Naive thymus-derived CD4-positive, alpha-beta T cell (primary cell): ENCODE results near the gene FNBP1L. TPM values are rescaled to one million over a fixed set of nuclear protein-coding genes. Genes with fewer than 3 reads are reported as not detected.

Source experiments
- ATAC-seq: fragments of 150-1000 bp; cut with Tn5 transposase; 2 replicates; pipeline ENCODE4 v1.10.0; 2021; ENCODE audit warnings: mild to moderate bottlenecking, moderate library complexity
- CTCF ChIA-PET: fragments of 350-600 bp; sonication (Branson Sonifier 250); formaldehyde crosslinking; loops from one replicate; lab custom pipeline; 2021; ENCODE audit warnings: antibody characterized with exemption; lab: Charles Lee
- POLR2A ChIA-PET: fragments of 350-600 bp; sonication (Branson Sonifier 250); formaldehyde crosslinking; loops from one replicate; lab custom pipeline; 2021; ENCODE audit warnings: antibody characterized with exemption, inconsistent platforms; lab: Charles Lee
- DNase-seq, 9 donors: peaks; one replicate each; pipeline versions ENCODE4 v3.0.0 to v3.0.0-alpha.2; 2020 to 2022; ENCODE audit warnings: mixed read lengths in 1 of 9
- H3K27ac ChIP-seq: one replicate; pipeline ENCODE4 v1.7.0; 2013; ENCODE audit warnings: mild to moderate bottlenecking, low read depth, low read length, moderate library complexity
- H3K27me3 ChIP-seq, 2 donors: one replicate each; pipeline ENCODE4 v1.7.0; 2013; ENCODE audit warnings: low read length in 2 of 2, mild to moderate bottlenecking in 2 of 2, moderate library complexity in 2 of 2; ENCODE audit not compliant: control insufficient read depth in 2 of 2, insufficient read depth in 2 of 2
- H3K36me3 ChIP-seq, 3 experiments: 1 replicate in 2 of 3; 2 replicates in 1 of 3; pipeline ENCODE4 v1.7.0; 2013; ENCODE audit warnings: low read length in 3 of 3, mild to moderate bottlenecking in 3 of 3, moderate library complexity in 1 of 3; ENCODE audit not compliant: insufficient read depth in 3 of 3, control insufficient read depth in 2 of 3
- H3K4me1 ChIP-seq, 2 donors: one replicate each; pipeline ENCODE4 v1.7.0; 2013; ENCODE audit warnings: low read length in 2 of 2, mild to moderate bottlenecking in 2 of 2, moderate library complexity in 1 of 2; ENCODE audit not compliant: control insufficient read depth in 2 of 2, insufficient read depth in 2 of 2
- H3K4me3 ChIP-seq: 2 replicates; pipeline ENCODE4 v1.7.0; 2013; ENCODE audit warnings: mild to moderate bottlenecking, low read length
- H3K9me3 ChIP-seq, 3 experiments: 1 replicate in 2 of 3; 2 replicates in 1 of 3; pipeline ENCODE4 v1.7.0; 2013; ENCODE audit warnings: low read length in 3 of 3; ENCODE audit not compliant: control insufficient read depth in 2 of 3
- H3K27ac Mint-ChIP-seq, 9 donors: one replicate each; pipeline ENCODE4 v1.8.0; 2020 to 2022; ENCODE audit warnings: mixed read lengths in 9 of 9, mild to moderate bottlenecking in 8 of 9, moderate library complexity in 5 of 9, inconsistent platforms in 2 of 9
- H3K27me3 Mint-ChIP-seq, 5 donors: one replicate each; pipeline ENCODE4 v1.8.0; 2021 to 2022; ENCODE audit warnings: mixed read lengths in 5 of 5, mild to moderate bottlenecking in 1 of 5
- H3K36me3 Mint-ChIP-seq, 5 donors: one replicate each; pipeline ENCODE4 v1.8.0; 2020 to 2022; ENCODE audit warnings: mixed read lengths in 5 of 5, mild to moderate bottlenecking in 3 of 5, inconsistent platforms in 1 of 5
- H3K4me1 Mint-ChIP-seq, 7 donors: one replicate each; pipeline ENCODE4 v1.8.0; 2020 to 2022; ENCODE audit warnings: mixed read lengths in 7 of 7, mild to moderate bottlenecking in 3 of 7, inconsistent platforms in 1 of 7
- H3K4me3 Mint-ChIP-seq, 10 donors: one replicate each; pipeline ENCODE4 v1.8.0; 2020 to 2022; ENCODE audit warnings: mild to moderate bottlenecking in 10 of 10, mixed read lengths in 10 of 10, moderate library complexity in 6 of 10, inconsistent platforms in 2 of 10
- H3K9me3 Mint-ChIP-seq, 11 donors: one replicate each; pipeline ENCODE4 v1.8.0; 2020 to 2022; ENCODE audit warnings: mixed read lengths in 11 of 11, mild to moderate bottlenecking in 4 of 11, inconsistent platforms in 1 of 11, moderate library complexity in 1 of 11
- intact Hi-C, 2 donors: fragments of 100-400 bp; cut with micrococcal nuclease; formaldehyde crosslinking; loops; one replicate each; pipeline ENCODE4 v1.15.1; 2023
- polyA plus RNA-seq, 2 donors: library from polyadenylated mRNA; unstranded; fragments of 300-500 nt; fragmentation: Illumina TruSeq; gene quantifications; one replicate each; pipeline ENCODE4 v1.2.3, GENCODE V29; 2021
- total RNA-seq, 6 experiments: library from RNA in 5 of 6; stranded (reverse) in 5 of 6; gene quantifications; 1 replicate in 5 of 6; 2 replicates in 1 of 6; pipeline ENCODE4 v1.2.3 and lab custom pipeline; 2021 to 2026

FNBP1L gene
- total and polyA plus RNA-seq, 7 experiments from 2014 or later, result 0.07 to 2.6 (median 1.1) TPM

DNA sequence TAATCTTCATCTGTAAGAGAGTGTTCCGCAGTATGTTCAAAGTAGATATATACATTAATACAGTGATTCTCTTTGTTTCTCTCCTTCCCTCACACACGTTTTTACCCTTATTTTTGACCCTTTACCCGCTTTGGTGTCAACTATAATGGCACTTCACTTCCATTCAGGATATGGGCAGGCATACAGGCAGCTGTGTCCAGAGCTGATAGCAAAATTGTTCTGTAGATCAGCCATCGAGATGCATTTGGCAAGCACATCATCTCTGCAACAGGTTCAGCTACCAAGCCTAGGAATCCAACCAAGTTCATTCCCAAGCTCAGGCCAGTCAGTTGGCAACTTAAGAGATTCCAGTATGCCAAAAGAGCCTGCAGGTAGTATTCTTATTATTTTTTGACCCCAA, 74.8 kb downstream of the FNBP1L start:
- no peaks in the 10 kb centered on the region for H3K9me3 ChIP-seq
- H3K4me1 Mint-ChIP-seq, result no peaks in the 10 kb centered on the region
- DNase-seq, result no peak
- no peak overlapping the region for H3K4me3 Mint-ChIP-seq
- no peak for ATAC-seq
- H3K27me3 ChIP-seq, result no peaks in the 10 kb centered on the region
- intact Hi-C loops, result no loop called here
- peaks cover 0 to 4% (median 0%) of the 10 kb centered on the region in 11 donors for H3K9me3 Mint-ChIP-seq
- H3K36me3 ChIP-seq, result no peaks in the 10 kb centered on the region
- H3K27ac Mint-ChIP-seq, result no peak overlapping the region
- peaks cover 0 to 9% (median 6%) of the 10 kb centered on the region in 5 donors for H3K27me3 Mint-ChIP-seq
- no peak overlapping the region for H3K27ac ChIP-seq
- peaks cover 0 to 5% (median 0%) of the 10 kb centered on the region in 5 donors for H3K36me3 Mint-ChIP-seq
- ChIA-PET CTCF (no interaction called here), POLR2A (interaction anchor here (0.6 kb wide), 1 partner anchor 756 kb away, joined by 3 read pairs; no protein-coding TSS in a partner anchor)
- no peaks in the 10 kb centered on the region for H3K4me1 ChIP-seq
- no peak overlapping the region for H3K4me3 ChIP-seq

- no peaks in the 10 kb centered on the region for H3K4me1 ChIP-seq
- H3K27me3 ChIP-seq, result no peaks in the 10 kb centered on the region
- Mint-ChIP-seq H3K4me1 (no peaks in the 10 kb centered on the region), H3K36me3 (peaks cover 0 to 8% (median 0%) of the 10 kb centered on the region in 5 donors), H3K27ac (no peak overlapping the region), H3K27me3 (peaks cover 0 to 9% (median 4%) of the 10 kb centered on the region in 5 donors), H3K4me3 (no peak overlapping the region), H3K9me3 (peaks cover 0 to 1% (median 0%) of the 10 kb centered on the region in 11 donors)
- POLR2A ChIA-PET, result no interaction called here
- H3K9me3 ChIP-seq, result no peaks in the 10 kb centered on the region
- H3K27ac ChIP-seq, result no peak overlapping the region
- intact Hi-C loops, result no loop called here
- ATAC-seq (no peak), DNase-seq (no peak)
- CTCF ChIA-PET, result no interaction called here
- no peak overlapping the region for H3K4me3 ChIP-seq
- H3K36me3 ChIP-seq, result no peaks in the 10 kb centered on the region
Observed at GRCh38 chr1:93525431-93525830, 77.5 kb downstream of the FNBP1L start.

DNA sequence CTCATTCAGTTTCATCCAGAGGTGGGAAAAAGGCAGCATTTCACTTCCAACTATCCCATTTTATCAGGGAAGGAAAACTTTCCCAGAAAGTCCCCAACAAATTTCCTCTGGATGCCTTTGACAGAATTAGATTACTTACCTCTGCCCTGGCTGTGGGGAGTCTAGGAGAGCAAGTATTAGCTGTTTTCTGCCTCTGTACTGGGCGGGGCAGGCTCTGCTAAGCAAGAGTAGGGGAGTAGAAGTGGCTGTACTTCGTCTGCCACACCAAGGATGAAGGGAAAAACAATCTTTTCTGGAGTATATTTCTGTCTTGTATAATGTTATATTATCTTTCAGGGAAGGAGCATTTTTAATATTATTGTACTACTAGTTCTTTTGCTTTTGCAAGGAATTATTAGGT, 78.5 kb downstream of the FNBP1L start:
- H3K36me3 ChIP-seq, result no peaks in the 10 kb centered on the region
- ChIA-PET POLR2A (no interaction called here), CTCF (no interaction called here)
- Mint-ChIP-seq H3K27ac (no peak overlapping the region), H3K4me1 (no peaks in the 10 kb centered on the region), H3K27me3 (peaks cover 0 to 9% (median 4%) of the 10 kb centered on the region in 5 donors), H3K9me3 (no peaks in the 10 kb centered on the region), H3K4me3 (no peak overlapping the region), H3K36me3 (peaks cover 0 to 10% (median 0%) of the 10 kb centered on the region in 5 donors)
- no peaks in the 10 kb centered on the region for H3K4me1 ChIP-seq
- H3K4me3 ChIP-seq, result no peak overlapping the region
- intact Hi-C loops, result no loop called here
- H3K27me3 ChIP-seq, result no peaks in the 10 kb centered on the region
- no peaks in the 10 kb centered on the region for H3K9me3 ChIP-seq
- H3K27ac ChIP-seq, result no peak overlapping the region
- DNase-seq (no peak), ATAC-seq (no peak)

GRCh38 chr1:93528412-93528811, 80.5 kb downstream of the FNBP1L start:
- no peak overlapping the region for H3K4me3 ChIP-seq
- intact Hi-C loops, result no loop called here
- no peaks in the 10 kb centered on the region for H3K27me3 ChIP-seq
- H3K36me3 Mint-ChIP-seq, result peaks cover 0 to 13% (median 0%) of the 10 kb centered on the region in 5 donors
- no peak overlapping the region for H3K27ac ChIP-seq
- H3K9me3 Mint-ChIP-seq, result no peaks in the 10 kb centered on the region
- no peaks in the 10 kb centered on the region for H3K9me3 ChIP-seq
- no peaks in the 10 kb centered on the region for H3K4me1 ChIP-seq
- H3K4me3 Mint-ChIP-seq, result no peak overlapping the region
- H3K27me3 Mint-ChIP-seq, result peaks cover 0 to 14% (median 4%) of the 10 kb centered on the region in 5 donors
- ChIA-PET POLR2A (no interaction called here), CTCF (no interaction called here)
- H3K4me1 Mint-ChIP-seq, result no peaks in the 10 kb centered on the region
- H3K36me3 ChIP-seq, result no peaks in the 10 kb centered on the region
- ATAC-seq, result no peak
- H3K27ac Mint-ChIP-seq, result no peak overlapping the region
- no peak for DNase-seq

- CTCF ChIA-PET, result no interaction called here
- intact Hi-C loops, result loop anchor here in 1 of 2 donors (10.0 kb wide), 1 partner anchor 226 kb away; no protein-coding TSS in a partner anchor
- POLR2A ChIA-PET, result no interaction called here
Observed at GRCh38 chr1:93531193-93531592, 83.3 kb downstream of the FNBP1L start.

GRCh38 chr1:93532780-93533378, 85.0 kb downstream of the FNBP1L start:
- Mint-ChIP-seq H3K9me3 (no peaks in the 10 kb centered on the region), H3K27me3 (peaks cover 0 to 13% (median 4%) of the 10 kb centered on the region in 5 donors), H3K4me3 (no peak overlapping the region), H3K4me1 (no peaks in the 10 kb centered on the region), H3K27ac (no peak overlapping the region), H3K36me3 (peaks cover 0 to 8% (median 0%) of the 10 kb centered on the region in 5 donors)
- DNase-seq, result no peak
- H3K9me3 ChIP-seq, result no peaks in the 10 kb centered on the region
- POLR2A ChIA-PET, result interaction anchor here (0.7 kb wide), 1 partner anchor 44 kb away, joined by 3 read pairs; no protein-coding TSS in a partner anchor
- H3K27ac ChIP-seq, result no peak overlapping the region
- ATAC-seq, result no peak
- no peak overlapping the region for H3K4me3 ChIP-seq
- CTCF ChIA-PET, result no interaction called here
- H3K4me1 ChIP-seq, result no peaks in the 10 kb centered on the region
- H3K27me3 ChIP-seq, result no peaks in the 10 kb centered on the region
- no peaks in the 10 kb centered on the region for H3K36me3 ChIP-seq
- intact Hi-C loops, result loop anchor here in 1 of 2 donors (10.0 kb wide), 1 partner anchor 228 kb away; no protein-coding TSS in a partner anchor

More at GRCh38 chr1:93531193-93531592, 83.3 kb downstream of the FNBP1L start:
- H3K27ac ChIP-seq, result no peak overlapping the region
- H3K36me3 ChIP-seq, result no peaks in the 10 kb centered on the region
- no peak overlapping the region for H3K4me3 Mint-ChIP-seq
- no peak for ATAC-seq
- H3K36me3 Mint-ChIP-seq, result peaks cover 0 to 13% (median 0%) of the 10 kb centered on the region in 5 donors
- H3K27ac Mint-ChIP-seq, result no peak overlapping the region
- H3K9me3 Mint-ChIP-seq, result no peaks in the 10 kb centered on the region
- H3K4me1 Mint-ChIP-seq, result no peaks in the 10 kb centered on the region
- no peaks in the 10 kb centered on the region for H3K9me3 ChIP-seq
- no peak overlapping the region for H3K4me3 ChIP-seq
- H3K27me3 Mint-ChIP-seq, result peaks cover 0 to 16% (median 4%) of the 10 kb centered on the region in 5 donors
- no peak for DNase-seq
- no peaks in the 10 kb centered on the region for H3K27me3 ChIP-seq
- no peaks in the 10 kb centered on the region for H3K4me1 ChIP-seq
